ENCODE data around the gene NKIRAS2. TPM values are rescaled to one million over a fixed set of nuclear protein-coding genes. Genes with fewer than 3 reads are reported as not detected.
A peak's percentile ranks its signal among the peaks of the same experiment; 100 is the strongest.

The NKIRAS2 gene
- total RNA-seq, 8 experiments from 2014 or later, result 32.3 to 65.8 (median 51.8) TPM

GRCh38 chr17:42052346-42052877 lies 32.5 kb downstream of the NKIRAS2 start:
- no peak overlapping the region for H3K4me3 ChIP-seq
- WGBS, 10 experiments, result 0 to 100% (median 68%) methylated on average over 1 to 5 of the region's 6 CpGs; no CpG with 5 or more reads in 4 of the 10 experiments

GRCh38 chr17:42053731-42054500 lies 34.0 kb downstream of the NKIRAS2 start:
- in situ Hi-C loops (cut with MboI; ENCODE audit: low pct_unique_long_range_greater_than_20kb in 2 of 9, low sequenced_read_pairs in 9 of 9, unreplicated experiment in 9 of 9), result no loop called here
- Histone ChIP-seq H3K27ac (no peak overlapping the region), H3K4me3 (no peak overlapping the region), H3K4me1 (replicated peaks in 1 of 2) (peaks cover 3 to 14% of the 10 kb centered on the region in 2 donors)
- WGBS, 10 experiments, result 5 to 60% (median 20%) methylated on average over 1 to 4 of the region's 12 CpGs; no CpG with 5 or more reads in 6 of the 10 experiments
- peak in 1 of 8 experiments; percentile 22 for ATAC-seq (replicated peaks in 6 of 8)

More at GRCh38 chr17:42052346-42052877, 32.5 kb downstream of the NKIRAS2 start:
- H3K4me1 ChIP-seq (replicated peaks in 1 of 2), result peaks cover 3 to 14% of the 10 kb centered on the region in 2 donors
- no peak overlapping the region for H3K27ac ChIP-seq
- no peak for ATAC-seq (replicated peaks in 6 of 8)
- in situ Hi-C loops (cut with MboI; ENCODE audit: low pct_unique_long_range_greater_than_20kb in 2 of 9, low sequenced_read_pairs in 9 of 9, unreplicated experiment in 9 of 9), result no loop called here

GRCh38 chr17:42055027-42055426 lies 35.1 kb downstream of the NKIRAS2 start:
- peaks cover 3 to 14% of the 10 kb centered on the region in 2 donors for H3K4me1 ChIP-seq (replicated peaks in 1 of 2)
- WGBS, 10 experiments, result no CpG with 5 or more reads among the region's 3 CpGs
- in situ Hi-C loops (cut with MboI; ENCODE audit: low pct_unique_long_range_greater_than_20kb in 2 of 9, low sequenced_read_pairs in 9 of 9, unreplicated experiment in 9 of 9), result no loop called here
- ATAC-seq (replicated peaks in 6 of 8), result no peak
- no peak overlapping the region for H3K27ac ChIP-seq
- H3K4me3 ChIP-seq, result no peak overlapping the region

- Histone ChIP-seq H3K4me3 (no peak overlapping the region), H3K27ac (no peak overlapping the region), H3K4me1 (replicated peaks in 1 of 2) (peaks cover 3 to 14% of the 10 kb centered on the region in 2 donors)
- in situ Hi-C loops (cut with MboI; ENCODE audit: low pct_unique_long_range_greater_than_20kb in 2 of 9, low sequenced_read_pairs in 9 of 9, unreplicated experiment in 9 of 9), result no loop called here
- WGBS, 10 experiments, result 0 to 80% (median 41%) methylated on average over 1 to 4 of the region's 6 CpGs; no CpG with 5 or more reads in 7 of the 10 experiments
- ATAC-seq (replicated peaks in 6 of 8), result peak in 3 of 8 experiments; percentile 23 to 58 (median 43)
Observed at GRCh38 chr17:42055496-42055895, 35.6 kb downstream of the NKIRAS2 start.

- in situ Hi-C loops (cut with MboI; ENCODE audit: low pct_unique_long_range_greater_than_20kb in 2 of 9, low sequenced_read_pairs in 9 of 9, unreplicated experiment in 9 of 9), result no loop called here
- 25 to 43% methylated on average over 1 of the region's 3 CpGs; no CpG with 5 or more reads in 8 of the 10 experiments for WGBS, 10 experiments
- H3K4me3 ChIP-seq, result no peak overlapping the region
- H3K27ac ChIP-seq, result no peak overlapping the region
- no peak for ATAC-seq (replicated peaks in 6 of 8)
- peaks cover 3 to 7% of the 10 kb centered on the region in 2 donors for H3K4me1 ChIP-seq (replicated peaks in 1 of 2)
Observed at GRCh38 chr17:42056635-42057034, 36.7 kb downstream of the NKIRAS2 start.

DNA sequence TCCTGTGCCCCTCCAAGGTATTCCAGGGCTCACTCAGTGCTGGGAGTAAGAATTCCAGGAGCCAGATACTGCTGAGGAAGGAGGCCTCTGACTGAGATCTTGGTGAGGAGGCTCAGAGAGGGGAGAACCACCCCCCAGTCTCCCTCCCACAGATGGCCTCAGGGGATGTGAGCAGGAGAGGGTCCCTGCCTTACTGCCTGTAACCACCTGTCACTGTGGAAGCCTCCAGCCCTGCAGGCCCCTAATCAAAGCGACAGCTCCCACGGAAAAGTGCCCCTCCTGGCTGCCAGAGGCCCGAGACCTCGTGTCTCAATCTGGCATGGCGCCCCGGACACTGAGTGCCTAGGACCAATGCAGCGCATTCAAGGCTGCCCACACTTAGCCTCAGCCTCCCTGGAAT lies 38.2 kb downstream of the NKIRAS2 start:
- peaks cover 3 to 7% of the 10 kb centered on the region in 2 donors for H3K4me1 ChIP-seq (replicated peaks in 1 of 2)
- 30 to 93% methylated on average over 2 to 4 of the region's 7 CpGs; no CpG with 5 or more reads in 8 of the 10 experiments for WGBS, 10 experiments
- peak in 1 of 8 experiments; percentile 5 for ATAC-seq (replicated peaks in 6 of 8)
- H3K27ac ChIP-seq, result no peak overlapping the region
- in situ Hi-C loops (cut with MboI; ENCODE audit: low pct_unique_long_range_greater_than_20kb in 2 of 9, low sequenced_read_pairs in 9 of 9, unreplicated experiment in 9 of 9), result no loop called here
- no peak overlapping the region for H3K4me3 ChIP-seq

- H3K27ac ChIP-seq, result no peak overlapping the region
- in situ Hi-C loops (cut with MboI; ENCODE audit: low pct_unique_long_range_greater_than_20kb in 2 of 9, low sequenced_read_pairs in 9 of 9, unreplicated experiment in 9 of 9), result no loop called here
- no peak overlapping the region for H3K4me3 ChIP-seq
- peaks cover 3% of the 10 kb centered on the region in 2 donors for H3K4me1 ChIP-seq (replicated peaks in 1 of 2)
- 63 to 80% (median 71%) methylated on average over 1 to 2 of the region's 4 CpGs; no CpG with 5 or more reads in 7 of the 10 experiments for WGBS, 10 experiments
- no peak for ATAC-seq (replicated peaks in 6 of 8)
Observed at GRCh38 chr17:42059815-42060214, 39.9 kb downstream of the NKIRAS2 start.

DNA sequence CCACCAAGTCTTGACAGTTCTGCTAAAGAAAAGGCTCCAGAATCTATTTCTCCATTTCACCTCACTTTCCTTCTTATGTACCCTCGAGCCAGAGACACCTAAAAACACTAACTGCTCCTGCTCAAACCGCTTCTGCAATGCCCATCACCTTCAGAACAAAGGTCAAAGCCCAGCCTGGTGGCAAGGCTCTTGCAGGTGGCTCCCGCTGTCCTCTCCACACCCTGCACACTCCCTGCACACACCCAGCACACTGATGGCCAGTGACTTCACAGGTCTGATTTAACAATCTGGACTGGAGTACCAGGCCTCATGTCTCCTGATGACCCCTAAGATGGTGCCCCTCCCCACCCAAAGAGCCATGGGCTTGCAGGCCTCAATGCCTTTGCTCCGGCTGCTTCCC lies 40.3 kb downstream of the NKIRAS2 start:
- no peak overlapping the region for H3K4me3 ChIP-seq
- no peak overlapping the region for H3K27ac ChIP-seq
- H3K4me1 ChIP-seq (replicated peaks in 1 of 2), result peaks cover 3% of the 10 kb centered on the region in 2 donors
- 70 to 100% (median 90%) methylated on average over 1 to 2 of the region's 4 CpGs; no CpG with 5 or more reads in 6 of the 10 experiments for WGBS, 10 experiments
- ATAC-seq (replicated peaks in 6 of 8), result no peak
- in situ Hi-C loops (cut with MboI; ENCODE audit: low pct_unique_long_range_greater_than_20kb in 2 of 9, low sequenced_read_pairs in 9 of 9, unreplicated experiment in 9 of 9), result no loop called here

DNA sequence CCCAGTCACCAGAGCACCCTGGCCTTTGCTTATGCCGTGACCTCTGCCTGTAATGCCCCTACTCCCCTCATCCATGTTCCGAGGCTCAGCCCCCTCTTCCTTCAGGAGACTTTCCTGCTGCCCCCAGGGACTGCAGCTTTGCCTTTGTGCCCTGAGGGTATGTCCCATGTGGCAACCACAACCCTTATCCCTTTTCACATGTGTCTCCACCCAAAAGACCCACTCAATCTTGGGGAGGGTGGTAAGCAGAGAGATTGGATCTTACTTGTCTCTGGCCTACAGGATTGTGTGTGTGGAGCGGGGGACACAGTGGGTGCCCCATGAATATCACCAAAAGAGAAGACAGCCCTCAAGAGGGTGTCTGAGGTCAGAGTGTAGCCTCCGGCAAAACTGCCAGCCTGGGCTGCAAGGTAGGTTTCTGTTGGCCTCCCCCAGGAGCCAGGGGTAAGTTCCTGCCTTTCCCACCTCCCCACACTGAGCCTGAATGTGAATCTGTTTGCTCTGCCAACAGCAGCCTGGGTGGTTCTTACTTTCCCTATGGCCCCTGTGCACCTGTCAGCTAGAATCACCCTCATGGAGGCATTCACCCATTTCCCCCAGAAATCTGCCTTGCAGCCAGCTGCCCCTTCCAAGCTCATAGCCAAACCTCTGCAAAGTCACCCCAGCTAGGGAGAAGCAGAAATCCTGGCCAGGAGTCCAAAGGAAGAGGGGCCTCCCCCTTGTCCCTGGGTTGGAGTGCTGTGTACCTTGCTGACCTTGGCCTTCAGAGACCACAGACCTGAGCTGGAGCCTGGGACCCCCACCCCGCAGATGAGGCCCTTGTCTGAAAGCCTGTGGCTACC lies 42.0 kb downstream of the NKIRAS2 start:
- H3K4me3 ChIP-seq, result no peak overlapping the region
- 65 to 100% (median 88%) methylated on average over 1 to 2 of the region's 5 CpGs; no CpG with 5 or more reads in 5 of the 10 experiments for WGBS, 10 experiments
- no peak for ATAC-seq (replicated peaks in 6 of 8)
- no peak overlapping the region for H3K27ac ChIP-seq
- in situ Hi-C loops (cut with MboI; ENCODE audit: low pct_unique_long_range_greater_than_20kb in 2 of 9, low sequenced_read_pairs in 9 of 9, unreplicated experiment in 9 of 9), result no loop called here
- H3K4me1 ChIP-seq (replicated peaks in 1 of 2), result peaks cover 0 to 3% of the 10 kb centered on the region in 2 donors

DNA sequence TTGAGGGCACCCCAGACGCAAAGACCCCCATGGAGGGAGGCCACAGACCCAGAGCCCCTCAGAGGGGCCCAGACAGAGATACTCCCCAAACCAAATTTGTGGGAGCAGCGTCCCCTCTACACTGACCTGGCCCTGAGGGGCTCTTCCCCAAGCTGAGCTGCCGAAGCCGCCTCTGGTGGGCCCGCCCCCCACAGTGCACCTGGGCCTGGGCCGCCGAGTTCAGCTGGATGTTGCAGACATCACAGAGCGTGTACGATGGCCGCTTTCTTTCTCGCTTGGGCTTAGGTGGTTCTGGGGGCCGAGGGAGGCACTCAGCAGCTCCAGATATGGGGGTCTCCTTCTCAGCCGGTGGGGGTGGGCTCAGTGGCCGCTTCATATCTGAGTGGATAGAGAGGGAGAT lies 42.8 kb downstream of the NKIRAS2 start:
- Histone ChIP-seq H3K4me3 (no peak overlapping the region), H3K4me1 (replicated peaks in 1 of 2) (peaks cover 3 to 7% of the 10 kb centered on the region in 2 donors), H3K27ac (no peak overlapping the region)
- no peak for ATAC-seq (replicated peaks in 6 of 8)
- 80% methylated on average over 1 to 4 of the region's 14 CpGs; no CpG with 5 or more reads in 8 of the 10 experiments for WGBS, 10 experiments
- in situ Hi-C loops (cut with MboI; ENCODE audit: low pct_unique_long_range_greater_than_20kb in 2 of 9, low sequenced_read_pairs in 9 of 9, unreplicated experiment in 9 of 9), result no loop called here

DNA sequence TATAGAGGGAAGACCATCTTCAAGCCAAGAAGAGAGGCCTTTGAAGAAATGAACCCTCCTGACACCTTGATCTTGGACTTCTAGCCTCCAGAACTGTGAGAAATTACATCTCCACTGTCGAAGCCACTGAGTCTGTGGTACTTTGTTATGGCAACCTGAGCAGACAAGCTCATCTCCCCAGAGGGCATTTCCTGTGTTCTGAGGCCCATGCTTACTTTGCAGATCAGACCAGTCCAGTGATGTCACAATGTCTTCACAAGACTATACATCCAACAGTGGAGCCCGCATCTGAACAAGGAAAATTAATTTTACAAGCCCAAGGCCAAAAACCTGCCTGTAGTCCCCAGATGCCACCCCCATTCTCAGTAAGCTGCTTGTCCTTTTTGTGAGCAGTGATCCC lies 45.3 kb downstream of the NKIRAS2 start:
- 20 to 92% (median 77%) methylated on average over 1 to 2 of the region's 2 CpGs; no CpG with 5 or more reads in 5 of the 10 experiments for WGBS, 10 experiments
- Histone ChIP-seq H3K27ac (no peak overlapping the region), H3K4me1 (replicated peaks in 1 of 2) (peaks cover 7 to 17% of the 10 kb centered on the region in 2 donors), H3K4me3 (no peak overlapping the region)
- no peak for ATAC-seq (replicated peaks in 6 of 8)
- in situ Hi-C loops (cut with MboI; ENCODE audit: low pct_unique_long_range_greater_than_20kb in 2 of 9, low sequenced_read_pairs in 9 of 9, unreplicated experiment in 9 of 9), result no loop called here

- peaks cover 13 to 21% of the 10 kb centered on the region in 2 donors for H3K4me1 ChIP-seq (replicated peaks in 1 of 2)
- in situ Hi-C loops (cut with MboI; ENCODE audit: low pct_unique_long_range_greater_than_20kb in 2 of 9, low sequenced_read_pairs in 9 of 9, unreplicated experiment in 9 of 9), result no loop called here
- WGBS, 10 experiments, result 0 to 64% (median 21%) methylated on average over 1 to 6 of the region's 12 CpGs; no CpG with 5 or more reads in 5 of the 10 experiments
- ATAC-seq (replicated peaks in 6 of 8), result peak; percentile 68 to 91 (median 80)
- no peak overlapping the region for H3K4me3 ChIP-seq
- H3K27ac ChIP-seq, result no peak overlapping the region
Observed at GRCh38 chr17:42067371-42068091, 47.6 kb downstream of the NKIRAS2 start.
